HG02938 (cell line): ENCODE results near the gene SKIC8.

ENCODE experiments used
- ATAC-seq: cut with Tn5 transposase; IDR thresholded peaks from one replicate; pipeline ENCODE4 v1.9.1; 2021; ENCODE audit warnings: mild to moderate bottlenecking, moderate library complexity; ENCODE audit not compliant: unreplicated experiment

Gene SKIC8

DNA sequence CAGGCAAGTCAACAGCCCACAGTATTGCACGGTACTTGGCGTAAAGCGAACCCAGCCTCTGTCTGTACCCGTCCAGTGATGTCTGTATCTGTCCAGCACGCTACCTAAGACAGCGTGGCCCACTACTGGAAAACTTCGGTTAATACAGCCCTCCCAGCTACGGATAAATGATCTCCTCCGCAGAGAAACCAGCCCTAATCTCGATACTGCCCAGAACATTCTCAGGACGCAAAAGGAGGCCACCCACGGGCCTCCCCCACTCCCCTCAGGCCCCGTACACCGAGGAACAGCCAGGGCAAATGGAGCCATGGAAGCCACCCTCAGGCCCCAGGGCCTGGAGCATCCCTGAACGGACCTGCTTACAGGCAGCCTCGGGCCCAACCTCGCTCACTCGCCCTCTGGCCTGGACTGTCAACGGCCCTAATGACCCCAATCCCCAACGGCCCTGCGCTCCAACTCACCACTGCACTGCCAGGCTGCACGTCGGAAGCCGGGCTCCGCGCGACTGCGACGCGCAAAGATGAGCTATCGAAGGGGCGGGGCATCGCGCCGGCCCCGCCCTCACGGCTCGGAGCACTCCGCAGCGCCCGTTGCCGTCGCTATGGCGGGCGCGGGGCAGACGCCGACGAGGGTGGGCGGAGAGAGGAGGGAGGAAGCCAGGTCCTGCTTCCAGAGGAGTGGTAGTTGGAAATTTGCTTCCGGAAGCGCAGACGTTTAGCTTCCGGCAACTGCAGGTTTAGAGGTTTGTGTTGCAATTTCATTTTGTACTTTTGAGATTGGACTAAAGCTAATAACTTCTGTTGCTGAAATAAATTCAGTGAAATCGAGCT is at the start of gene SKIC8:
SKIC8 (minus strand) TSS at position 509 of the 830 bp plus-strand sequence. CDS start 3,923 bp downstream, outside the sequence.
- ATAC-seq, result peak; percentile 72

DNA sequence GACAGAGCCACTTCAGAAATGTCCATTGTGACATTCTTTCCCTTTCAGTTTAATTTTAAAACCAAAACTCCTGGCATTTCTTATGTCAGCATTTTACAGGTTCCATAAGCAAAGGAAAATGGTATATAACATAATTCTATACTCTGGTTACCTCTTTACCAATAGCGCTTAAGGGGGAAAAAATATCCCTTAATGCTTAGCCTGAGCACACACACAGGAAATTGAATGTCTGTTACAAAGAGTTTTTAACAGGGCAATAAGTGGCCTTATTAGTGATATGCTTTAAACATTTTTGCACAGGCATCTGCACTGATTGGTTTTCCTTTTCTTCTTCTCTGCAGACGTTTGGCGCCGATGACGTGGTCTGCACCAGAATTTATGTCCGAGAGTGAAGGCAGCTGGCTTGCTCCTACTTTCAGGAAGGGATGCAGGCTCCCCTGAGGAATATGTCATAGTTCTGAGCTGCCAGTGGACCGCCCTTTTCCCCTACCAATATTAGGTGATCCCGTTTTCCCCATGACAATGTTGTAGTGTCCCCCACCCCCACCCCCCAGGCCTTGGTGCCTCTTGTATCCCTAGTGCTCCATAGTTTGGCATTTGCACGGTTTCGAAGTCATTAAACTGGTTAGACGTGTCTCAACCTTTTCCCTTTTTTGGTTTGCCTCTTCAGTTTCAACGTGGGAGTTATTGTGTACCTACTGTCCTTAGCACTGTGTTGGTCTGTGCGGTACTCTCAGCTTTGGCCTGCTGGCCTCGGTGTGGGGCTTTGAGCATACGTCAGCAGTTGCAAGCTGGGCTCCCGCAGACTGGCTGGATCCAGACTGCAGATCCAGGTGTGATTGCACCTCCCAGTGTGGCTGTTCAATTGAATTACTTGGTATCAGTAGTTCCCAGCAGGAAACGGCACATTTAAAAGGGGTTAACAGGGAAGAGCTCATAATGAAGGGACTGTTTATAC is 48.5 kb upstream of the SKIC8 start:
- ATAC-seq, result no peak

- ATAC-seq, result no peak
Observed at GRCh38 chr15:78345396-78346125, 46.2 kb upstream of the SKIC8 start.

GRCh38 chr15:78343276-78344060 is 44.1 kb upstream of the SKIC8 start:
- no peak for ATAC-seq

DNA sequence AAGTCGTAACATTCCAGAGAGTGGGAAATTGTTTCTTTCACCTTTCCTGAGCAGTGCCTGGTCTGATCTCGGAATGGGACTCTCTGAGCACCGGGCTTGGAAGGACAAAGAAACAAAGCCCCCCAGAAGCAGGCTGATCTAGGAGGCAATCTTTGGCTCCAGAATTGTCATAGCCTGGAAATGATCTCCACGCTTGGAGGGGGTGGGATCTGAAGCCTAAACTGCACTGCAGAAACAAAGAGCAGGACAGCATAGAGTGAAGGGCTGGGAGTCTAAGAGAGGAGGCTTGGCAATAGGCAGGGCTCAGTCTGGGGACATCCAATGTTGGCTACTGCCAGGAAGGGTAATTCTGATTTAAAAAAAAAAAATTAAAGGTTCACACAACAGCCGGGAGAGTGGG is 42.6 kb upstream of the SKIC8 start:
- no peak for ATAC-seq

DNA sequence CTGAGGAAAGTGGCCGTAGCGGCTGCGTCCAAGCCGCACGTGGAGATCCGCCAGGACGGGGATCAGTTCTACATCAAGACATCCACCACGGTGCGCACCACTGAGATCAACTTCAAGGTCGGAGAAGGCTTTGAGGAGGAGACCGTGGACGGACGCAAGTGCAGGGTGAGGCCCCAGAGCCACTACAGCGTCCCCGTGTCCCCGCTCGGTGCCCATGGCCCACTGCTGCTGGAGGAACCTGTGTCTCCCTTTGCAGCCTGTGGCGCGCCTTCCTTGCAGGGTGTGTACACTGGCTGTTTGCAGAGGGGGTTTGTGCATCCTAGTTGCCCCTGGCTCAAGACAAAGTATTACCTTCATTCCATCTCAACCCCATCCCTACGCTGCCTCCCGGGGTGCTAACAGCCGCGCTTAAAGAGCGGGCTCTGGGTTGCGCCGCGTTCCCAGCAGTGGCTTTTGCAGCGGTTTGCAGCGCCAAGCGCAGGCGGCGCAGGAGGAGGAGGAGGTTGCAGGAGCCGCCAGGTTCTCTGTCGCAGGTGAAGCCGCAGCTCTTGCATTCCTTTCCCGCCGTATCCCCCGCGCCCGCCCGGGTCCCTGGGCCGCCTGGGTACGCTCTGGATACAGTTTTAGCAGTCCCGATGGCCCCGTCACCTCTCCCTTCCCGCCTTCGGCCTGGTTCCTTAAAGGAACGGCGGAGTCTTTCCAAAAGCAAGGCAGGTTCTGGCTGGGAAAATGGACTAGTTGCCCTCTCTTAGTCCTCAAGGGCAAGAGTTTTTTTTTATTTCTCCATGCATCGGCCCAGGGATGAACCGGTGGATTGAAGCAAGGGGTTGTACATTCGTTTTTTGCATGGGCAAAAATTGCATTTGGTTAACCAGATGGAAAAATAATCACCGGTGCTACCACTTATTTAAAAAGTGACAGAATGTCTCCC is 41.9 kb upstream of the SKIC8 start:
- no peak for ATAC-seq

- ATAC-seq, result no peak
Observed at GRCh38 chr15:78340231-78341056, 41.0 kb upstream of the SKIC8 start, which contains the start of gene CRABP1. TSS of gene CRABP1 (plus strand) at chr15:78340353. CDS start at chr15:78340429, 76 bp downstream.

- ATAC-seq, result no peak
Observed at GRCh38 chr15:78339559-78339958, 40.1 kb upstream of the SKIC8 start.

GRCh38 chr15:78338781-78339180 is 39.4 kb upstream of the SKIC8 start:
- no peak for ATAC-seq

- ATAC-seq, result no peak
Observed at GRCh38 chr15:78335985-78336384, 36.6 kb upstream of the SKIC8 start.

GRCh38 chr15:78334845-78335244 is 35.4 kb upstream of the SKIC8 start:
- no peak for ATAC-seq

- no peak for ATAC-seq
Observed at GRCh38 chr15:78329625-78330024, 30.2 kb upstream of the SKIC8 start.

DNA sequence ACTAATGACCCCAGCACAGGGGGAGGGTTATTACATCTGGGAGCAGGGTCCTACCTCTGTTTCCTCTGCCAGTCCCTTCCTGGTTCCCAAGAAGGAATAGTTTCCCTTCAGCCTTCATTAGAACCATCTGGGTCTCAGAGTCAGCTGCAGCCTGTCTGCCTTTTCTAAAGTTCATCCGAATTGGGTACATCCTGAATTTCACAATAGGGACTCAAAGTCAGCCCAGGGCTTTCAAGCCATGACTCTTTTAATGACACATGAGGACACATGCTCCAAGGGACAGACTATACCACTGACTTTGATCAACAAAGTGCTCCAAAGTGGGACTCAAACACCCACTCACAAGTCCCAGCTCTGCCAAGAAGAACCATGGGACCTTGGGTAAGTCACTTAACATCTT is 28.1 kb upstream of the SKIC8 start:
- ATAC-seq, result no peak

DNA sequence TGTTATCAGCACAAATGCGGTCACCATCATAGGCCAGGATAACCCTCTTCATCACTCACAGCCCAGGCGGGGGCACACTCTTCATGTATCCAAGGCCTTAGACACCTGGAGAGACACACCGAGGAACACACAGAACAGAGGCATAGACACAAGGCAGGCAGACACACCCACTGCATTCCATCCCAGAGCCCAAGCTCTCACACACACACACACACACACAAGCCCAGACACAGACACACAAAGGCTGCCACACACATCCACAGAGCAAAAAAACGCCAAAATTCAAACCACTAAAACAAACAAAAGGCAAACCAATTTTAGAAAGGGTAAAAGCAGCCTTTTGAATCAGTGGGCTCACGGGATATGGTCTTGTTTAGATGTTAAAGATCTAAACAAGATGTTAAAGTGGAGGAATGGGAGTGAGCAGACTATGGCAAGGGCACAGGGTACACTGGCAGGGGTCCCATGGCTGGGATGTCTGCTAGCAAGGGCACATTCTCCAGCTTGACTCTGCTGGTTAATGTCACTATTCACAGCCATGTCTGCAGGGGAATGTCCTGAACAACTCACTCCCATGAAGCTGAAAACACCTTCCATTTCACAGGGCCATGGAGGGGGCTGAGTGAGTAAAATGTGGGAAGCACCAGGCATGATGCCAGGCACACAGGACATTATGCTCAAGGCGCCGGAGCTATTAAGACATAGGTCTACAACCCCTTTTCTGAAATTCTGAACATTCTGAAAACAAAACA is 25.9 kb upstream of the SKIC8 start:
- no peak for ATAC-seq

DNA sequence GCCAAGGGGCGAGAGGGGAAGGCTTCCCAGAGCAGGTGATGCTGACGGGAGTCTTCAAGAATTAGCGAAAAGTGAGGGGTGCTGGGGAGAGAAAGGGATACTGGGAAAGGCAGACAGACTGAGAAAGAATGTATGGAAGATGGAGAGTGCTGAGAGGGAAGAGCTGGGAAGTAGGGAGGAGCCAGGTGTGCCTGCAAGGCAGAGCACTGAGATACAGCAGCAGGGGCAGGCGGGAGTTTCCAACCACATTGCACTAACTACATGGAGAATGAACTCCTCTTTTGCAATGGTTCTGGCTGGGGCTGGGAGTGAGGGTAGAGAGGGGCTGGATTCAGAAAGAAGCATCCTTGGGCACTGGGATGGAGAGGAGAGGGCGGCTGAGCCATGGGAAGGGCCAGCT is 24.7 kb upstream of the SKIC8 start:
- ATAC-seq, result no peak

GRCh38 chr15:78323693-78324092 is 24.3 kb upstream of the SKIC8 start:
- ATAC-seq, result no peak

GRCh38 chr15:78322724-78323521 is 23.5 kb upstream of the SKIC8 start:
- ATAC-seq, result no peak
